Islet precursor cell (in vitro differentiated cells): ENCODE measurements around the gene SDC1.

Source experiments
- DNase-seq: peaks from one replicate; pipeline ENCODE4 v3.0.0-alpha.2; 2018

Gene SDC1

GRCh38 chr2:20212871-20213503 is 11.9 kb downstream of the SDC1 start:
- peak; percentile 71 for DNase-seq

- DNase-seq, result peak; percentile 74
Observed at GRCh38 chr2:20212459-20212870, 12.5 kb downstream of the SDC1 start.

GRCh38 chr2:20211860-20212458 is 13.0 kb downstream of the SDC1 start:
- no peak for DNase-seq

- DNase-seq, result no peak
Observed at GRCh38 chr2:20211420-20211819, 13.5 kb downstream of the SDC1 start.

GRCh38 chr2:20210462-20210861 is 14.5 kb downstream of the SDC1 start:
- no peak for DNase-seq

GRCh38 chr2:20209373-20210109 is 15.4 kb downstream of the SDC1 start:
- DNase-seq, result no peak

- DNase-seq, result no peak
Observed at GRCh38 chr2:20208476-20208859, 16.5 kb downstream of the SDC1 start.

GRCh38 chr2:20207051-20207450 is 17.9 kb downstream of the SDC1 start:
- DNase-seq, result no peak

- no peak for DNase-seq
Observed at GRCh38 chr2:20205915-20206524, 18.9 kb downstream of the SDC1 start.

GRCh38 chr2:20205069-20205468 is 19.9 kb downstream of the SDC1 start:
- no peak for DNase-seq

GRCh38 chr2:20203521-20204225 is 21.3 kb downstream of the SDC1 start:
- no peak for DNase-seq

GRCh38 chr2:20203072-20203471 is 21.9 kb downstream of the SDC1 start:
- no peak for DNase-seq

- no peak for DNase-seq
Observed at GRCh38 chr2:20201671-20202070, 23.3 kb downstream of the SDC1 start.

GRCh38 chr2:20200697-20201555 is 24.0 kb downstream of the SDC1 start:
- DNase-seq, result no peak

GRCh38 chr2:20199633-20200270 is 25.2 kb downstream of the SDC1 start:
- DNase-seq, result no peak

GRCh38 chr2:20198796-20199632 is 25.9 kb downstream of the SDC1 start:
- DNase-seq, result no peak

GRCh38 chr2:20198001-20198400 is 26.9 kb downstream of the SDC1 start:
- no peak for DNase-seq

- no peak for DNase-seq
Observed at GRCh38 chr2:20197192-20197591, 27.7 kb downstream of the SDC1 start.

- DNase-seq, result no peak
Observed at GRCh38 chr2:20196657-20197161, 28.2 kb downstream of the SDC1 start.

- no peak for DNase-seq
Observed at GRCh38 chr2:20196053-20196656, 28.8 kb downstream of the SDC1 start.
